ENCODE results near the gene C3orf38. TPM values are rescaled to one million over a fixed set of nuclear protein-coding genes. Genes with fewer than 3 reads are reported as not detected.

The C3orf38 gene
- total and polyA plus RNA-seq, 9 of the 15 experiments (the other 6 are each of a cell fraction or from before 2014, with no cell fraction given) = 8.7 to 22.1 (median 16.2) TPM

DNA sequence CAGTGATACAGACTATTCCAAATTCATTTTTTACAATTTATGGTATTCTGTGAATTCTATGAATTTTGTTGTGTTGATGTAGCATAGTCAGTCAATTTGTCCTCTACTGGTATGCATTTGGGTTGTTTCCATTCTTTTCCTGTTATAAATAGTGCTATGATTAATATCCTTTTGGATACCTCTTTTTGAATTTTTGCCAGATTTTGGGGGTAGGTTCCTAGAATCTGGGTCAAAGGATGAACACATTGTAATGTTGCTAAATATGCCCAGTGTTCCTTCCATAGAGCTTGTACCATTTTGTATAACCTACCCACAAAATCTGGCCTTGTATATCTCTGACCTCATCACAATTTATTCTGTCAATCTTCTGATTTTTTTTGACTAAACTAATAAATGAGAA, 44.4 kb upstream of the C3orf38 start (continued):
- TF ChIP-seq, protein P1, sequence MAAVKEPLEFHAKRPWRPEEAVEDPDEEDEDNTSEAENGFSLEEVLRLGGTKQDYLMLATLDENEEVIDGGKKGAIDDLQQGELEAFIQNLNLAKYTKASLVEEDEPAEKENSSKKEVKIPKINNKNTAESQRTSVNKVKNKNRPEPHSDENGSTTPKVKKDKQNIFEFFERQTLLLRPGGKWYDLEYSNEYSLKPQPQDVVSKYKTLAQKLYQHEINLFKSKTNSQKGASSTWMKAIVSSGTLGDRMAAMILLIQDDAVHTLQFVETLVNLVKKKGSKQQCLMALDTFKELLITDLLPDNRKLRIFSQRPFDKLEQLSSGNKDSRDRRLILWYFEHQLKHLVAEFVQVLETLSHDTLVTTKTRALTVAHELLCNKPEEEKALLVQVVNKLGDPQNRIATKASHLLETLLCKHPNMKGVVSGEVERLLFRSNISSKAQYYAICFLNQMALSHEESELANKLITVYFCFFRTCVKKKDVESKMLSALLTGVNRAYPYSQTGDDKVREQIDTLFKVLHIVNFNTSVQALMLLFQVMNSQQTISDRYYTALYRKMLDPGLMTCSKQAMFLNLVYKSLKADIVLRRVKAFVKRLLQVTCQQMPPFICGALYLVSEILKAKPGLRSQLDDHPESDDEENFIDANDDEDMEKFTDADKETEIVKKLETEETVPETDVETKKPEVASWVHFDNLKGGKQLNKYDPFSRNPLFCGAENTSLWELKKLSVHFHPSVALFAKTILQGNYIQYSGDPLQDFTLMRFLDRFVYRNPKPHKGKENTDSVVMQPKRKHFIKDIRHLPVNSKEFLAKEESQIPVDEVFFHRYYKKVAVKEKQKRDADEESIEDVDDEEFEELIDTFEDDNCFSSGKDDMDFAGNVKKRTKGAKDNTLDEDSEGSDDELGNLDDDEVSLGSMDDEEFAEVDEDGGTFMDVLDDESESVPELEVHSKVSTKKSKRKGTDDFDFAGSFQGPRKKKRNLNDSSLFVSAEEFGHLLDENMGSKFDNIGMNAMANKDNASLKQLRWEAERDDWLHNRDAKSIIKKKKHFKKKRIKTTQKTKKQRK (IDR thresholded peaks at IDR 0.05; ENCODE audit: borderline replicate concordance, low read depth, low read length) = no peak
- TF ChIP-seq, protein P2, sequence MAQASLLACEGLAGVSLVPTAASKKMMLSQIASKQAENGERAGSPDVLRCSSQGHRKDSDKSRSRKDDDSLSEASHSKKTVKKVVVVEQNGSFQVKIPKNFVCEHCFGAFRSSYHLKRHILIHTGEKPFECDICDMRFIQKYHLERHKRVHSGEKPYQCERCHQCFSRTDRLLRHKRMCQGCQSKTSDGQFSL (CRISPR knock-in tag; IDR thresholded peaks at IDR 0.05) = no peak
- TF ChIP-seq, protein P2 (tag; IDR thresholded peaks at IDR 0.05) = no peak
- TF ChIP-seq MAZ (CRISPR knock-in tag; conservative IDR thresholded peaks at IDR 0.05 in 1 of 2, IDR thresholded peaks at IDR 0.05 in 1 of 2) (no peak), MECOM (CRISPR knock-in tag; IDR thresholded peaks at IDR 0.05) (no peak)

DNA sequence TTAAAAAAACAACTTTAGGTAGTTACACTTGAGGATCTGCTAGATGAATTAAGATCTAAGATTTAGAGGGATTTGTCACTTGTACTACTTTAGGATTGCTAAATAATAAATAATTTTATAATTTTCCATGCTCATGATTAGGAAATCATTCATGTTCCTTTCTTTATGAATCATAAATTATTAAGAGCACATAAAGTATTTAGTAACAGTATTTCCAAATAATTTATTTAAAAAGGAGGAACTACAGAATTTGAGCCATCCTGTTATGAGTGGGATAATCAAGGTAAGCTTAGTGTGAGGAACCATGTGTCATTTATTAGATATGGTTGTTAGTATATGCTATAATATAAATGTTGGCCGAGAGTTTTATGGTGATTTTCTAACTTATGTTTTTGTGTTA, 37.5 kb upstream of the C3orf38 start:
- no peak for FAIRE-seq
- no peak for TF ChIP-seq RB1 (IDR thresholded peaks at IDR 0.05; ENCODE audit: low read depth)
- TF ChIP-seq ELF2 (CRISPR knock-in tag; IDR thresholded peaks at IDR 0.05) = no peak
- TF ChIP-seq STAT5A (IDR thresholded peaks at IDR 0.05; ENCODE audit: borderline replicate concordance, low read length) = no peak
- TF ChIP-seq, protein P3, sequence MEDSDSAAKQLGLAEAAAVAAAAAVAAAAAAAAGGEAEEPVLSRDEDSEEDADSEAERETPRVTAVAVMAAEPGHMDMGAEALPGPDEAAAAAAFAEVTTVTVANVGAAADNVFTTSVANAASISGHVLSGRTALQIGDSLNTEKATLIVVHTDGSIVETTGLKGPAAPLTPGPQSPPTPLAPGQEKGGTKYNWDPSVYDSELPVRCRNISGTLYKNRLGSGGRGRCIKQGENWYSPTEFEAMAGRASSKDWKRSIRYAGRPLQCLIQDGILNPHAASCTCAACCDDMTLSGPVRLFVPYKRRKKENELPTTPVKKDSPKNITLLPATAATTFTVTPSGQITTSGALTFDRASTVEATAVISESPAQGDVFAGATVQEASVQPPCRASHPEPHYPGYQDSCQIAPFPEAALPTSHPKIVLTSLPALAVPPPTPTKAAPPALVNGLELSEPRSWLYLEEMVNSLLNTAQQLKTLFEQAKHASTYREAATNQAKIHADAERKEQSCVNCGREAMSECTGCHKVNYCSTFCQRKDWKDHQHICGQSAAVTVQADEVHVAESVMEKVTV (CRISPR knock-in tag; IDR thresholded peaks at IDR 0.05) = no peak
- TF ChIP-seq NFE2L1 (tag; IDR thresholded peaks at IDR 0.05; ENCODE audit: borderline replicate concordance, low read depth) = no peak
- TF ChIP-seq DACH1 (IDR thresholded peaks at IDR 0.05; ENCODE audit: partially characterized antibody) = no peak
- TF ChIP-seq, protein P4, sequence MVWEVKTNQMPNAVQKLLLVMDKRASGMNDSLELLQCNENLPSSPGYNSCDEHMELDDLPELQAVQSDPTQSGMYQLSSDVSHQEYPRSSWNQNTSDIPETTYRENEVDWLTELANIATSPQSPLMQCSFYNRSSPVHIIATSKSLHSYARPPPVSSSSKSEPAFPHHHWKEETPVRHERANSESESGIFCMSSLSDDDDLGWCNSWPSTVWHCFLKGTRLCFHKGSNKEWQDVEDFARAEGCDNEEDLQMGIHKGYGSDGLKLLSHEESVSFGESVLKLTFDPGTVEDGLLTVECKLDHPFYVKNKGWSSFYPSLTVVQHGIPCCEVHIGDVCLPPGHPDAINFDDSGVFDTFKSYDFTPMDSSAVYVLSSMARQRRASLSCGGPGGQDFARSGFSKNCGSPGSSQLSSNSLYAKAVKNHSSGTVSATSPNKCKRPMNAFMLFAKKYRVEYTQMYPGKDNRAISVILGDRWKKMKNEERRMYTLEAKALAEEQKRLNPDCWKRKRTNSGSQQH (CRISPR knock-in tag; IDR thresholded peaks at IDR 0.05) = no peak
- TF ChIP-seq SETDB1 (IDR thresholded peaks at IDR 0.05; ENCODE audit: low read length) = no peak
- Histone ChIP-seq H3K9ac (ENCODE audit: insufficient read depth in 1 of 2, low read depth in 2 of 2, low read length in 2 of 2) (no peak overlapping the region), H3K9me3 (replicated peaks; ENCODE audit: control insufficient read depth, insufficient read depth, low read depth, low read length) (no peaks in the 10 kb centered on the region), H3K27me3 (ENCODE audit: control insufficient read depth in 2 of 2, insufficient read depth in 2 of 2, low read length in 2 of 2) (no peaks in the 10 kb centered on the region), H3K27ac (ENCODE audit: extremely low read depth, low read depth, low read length) (no peak overlapping the region), H3K36me3 (ENCODE audit: control insufficient read depth, insufficient read depth, low read length) (peaks cover 33% of the 10 kb centered on the region; the same call in 2 of the 3 replicates), H3K9me1 (ENCODE audit: control insufficient read depth, insufficient read depth, low read length) (no peaks in the 10 kb centered on the region), H2AFZ (ENCODE audit: low read depth, low read length) (no peak overlapping the region), H3K4me1 (replicated peaks in 1 of 2; ENCODE audit: control insufficient read depth in 2 of 2, insufficient read depth in 2 of 2, low read length in 2 of 2) (no peaks in the 10 kb centered on the region; a peak in 1 of 5 replicates), H3K4me2 (ENCODE audit: insufficient read depth, low read length) (no peak overlapping the region), H3K4me3 (no peak overlapping the region), H3K79me2 (ENCODE audit: control insufficient read depth, insufficient read depth, low read length) (peaks cover 15% of the 10 kb centered on the region; the same call in 2 of the 3 replicates), H4K20me1 (replicated peaks; ENCODE audit: control insufficient read depth, insufficient read depth, low read length) (no peaks in the 10 kb centered on the region)
- ChIA-PET CTCF (ENCODE audit: low intra/inter-chr PET ratio) (no interaction called here), POLR2A (no interaction called here)
- in situ Hi-C loops (cut with MboI) = no loop called here
- no TSS peak for BruUV-seq (replicated peaks)
- no peak for ATAC-seq
- 100% methylated on average over 1 of the region's 1 CpG for WGBS (ENCODE audit: insufficient coverage, low coverage, missing lambda C conversion rate)
- DNase-seq (ENCODE audit: extremely low read depth in 1 of 4, low spot score in 3 of 4) = no peak
- intact Hi-C loops (cut with micrococcal nuclease) = loop anchor here (2.0 to 10.0 kb wide), 3 partner anchors 53 to 850 kb away; partner anchors contain the start of genes CGGBP1 and ZNF654
